ENCODE measurements around the gene EEF1AKMT1. TPM values are rescaled to one million over a fixed set of nuclear protein-coding genes. Genes with fewer than 3 reads are reported as not detected.
"Not testable (repeated sequence)": the region's sequence is repeated elsewhere in the genome, so short reads cannot be mapped to it uniquely, and the experiment has no call there.

The EEF1AKMT1 gene
- total RNA-seq, 1 experiment from 2014 or later = 9.2 TPM

DNA sequence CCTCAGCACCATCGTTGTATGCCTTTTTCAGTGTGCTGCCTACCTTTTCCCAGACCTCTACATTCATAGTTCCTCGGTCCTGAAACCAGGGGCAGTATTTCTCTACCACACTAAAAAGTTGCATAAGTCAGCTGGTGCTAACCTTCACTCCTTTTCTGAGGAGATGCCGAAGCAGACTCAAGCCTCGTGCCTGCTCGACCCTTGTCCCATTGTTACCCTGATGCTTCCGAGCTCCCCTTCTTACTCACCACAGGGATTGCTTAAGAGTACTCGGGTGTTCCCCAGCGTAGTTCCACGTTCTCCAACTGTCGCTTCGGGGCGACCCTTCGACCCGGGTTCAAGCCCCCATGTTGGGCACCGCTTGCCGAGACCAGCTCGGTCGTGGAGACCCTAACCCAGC, 89.2 kb downstream of the EEF1AKMT1 start:
- CTCF ChIA-PET = no interaction called here
- Histone ChIP-seq H3K36me3 (ENCODE audit: insufficient read depth, low read length, poor library complexity, severe bottlenecking) (no peaks in the 10 kb centered on the region), H3K4me1 (ENCODE audit: insufficient read depth, low read length, poor library complexity, severe bottlenecking) (no peaks in the 10 kb centered on the region), H3K27ac (ENCODE audit: low read depth, low read length, poor library complexity, severe bottlenecking) (no peak overlapping the region), H3K9me3 (ENCODE audit: low read depth, low read length, poor library complexity, severe bottlenecking) (no peaks in the 10 kb centered on the region), H3K27me3 (replicated peaks; ENCODE audit: insufficient read depth, low read depth, low read length, poor library complexity) (no peaks in the 10 kb centered on the region), H3K4me3 (ENCODE audit: low read depth, low read length, poor library complexity, severe bottlenecking) (no peak overlapping the region)
- no peak for DNase-seq (ENCODE audit: low spot score)
- intact Hi-C loops (cut with micrococcal nuclease; ENCODE audit: unreplicated experiment) = no loop called here
- no TSS peak for BruUV-seq (replicated peaks)
- no peak for TF ChIP-seq EZH2 (IDR thresholded peaks at IDR 0.05; ENCODE audit: borderline replicate concordance, low read depth, low read length, poor library complexity, severe bottlenecking)
- TF ChIP-seq, protein P1, sequence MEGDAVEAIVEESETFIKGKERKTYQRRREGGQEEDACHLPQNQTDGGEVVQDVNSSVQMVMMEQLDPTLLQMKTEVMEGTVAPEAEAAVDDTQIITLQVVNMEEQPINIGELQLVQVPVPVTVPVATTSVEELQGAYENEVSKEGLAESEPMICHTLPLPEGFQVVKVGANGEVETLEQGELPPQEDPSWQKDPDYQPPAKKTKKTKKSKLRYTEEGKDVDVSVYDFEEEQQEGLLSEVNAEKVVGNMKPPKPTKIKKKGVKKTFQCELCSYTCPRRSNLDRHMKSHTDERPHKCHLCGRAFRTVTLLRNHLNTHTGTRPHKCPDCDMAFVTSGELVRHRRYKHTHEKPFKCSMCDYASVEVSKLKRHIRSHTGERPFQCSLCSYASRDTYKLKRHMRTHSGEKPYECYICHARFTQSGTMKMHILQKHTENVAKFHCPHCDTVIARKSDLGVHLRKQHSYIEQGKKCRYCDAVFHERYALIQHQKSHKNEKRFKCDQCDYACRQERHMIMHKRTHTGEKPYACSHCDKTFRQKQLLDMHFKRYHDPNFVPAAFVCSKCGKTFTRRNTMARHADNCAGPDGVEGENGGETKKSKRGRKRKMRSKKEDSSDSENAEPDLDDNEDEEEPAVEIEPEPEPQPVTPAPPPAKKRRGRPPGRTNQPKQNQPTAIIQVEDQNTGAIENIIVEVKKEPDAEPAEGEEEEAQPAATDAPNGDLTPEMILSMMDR (conservative IDR thresholded peaks at IDR 0.05; ENCODE audit: low read depth, low read length) = no peak
- POLR2A ChIA-PET (ENCODE audit: low non-redundant PET) = no interaction called here

DNA sequence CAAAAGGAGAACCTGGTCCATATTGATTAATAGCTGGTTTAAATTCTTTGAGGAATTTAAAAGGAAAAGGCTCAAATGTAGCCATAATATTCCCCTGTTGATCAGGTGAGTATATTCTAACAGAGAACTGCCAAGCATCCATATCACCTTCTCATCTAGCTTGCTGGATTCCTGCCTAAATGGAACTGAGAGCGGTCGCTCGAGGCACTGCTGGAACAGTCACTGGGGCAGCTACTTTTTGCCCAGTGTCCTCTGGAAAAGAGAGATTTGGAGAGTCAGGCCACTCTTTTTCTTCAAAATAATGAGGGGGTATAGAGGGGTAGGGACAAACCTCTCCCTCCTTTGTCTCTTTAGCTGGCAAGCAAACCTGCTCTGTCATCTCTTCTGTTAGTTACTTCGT, 89.7 kb downstream of the EEF1AKMT1 start:
- DNase-seq (ENCODE audit: low spot score) = no peak
- ChIA-PET CTCF (no interaction called here), POLR2A (ENCODE audit: low non-redundant PET) (interaction anchor here (0.6 kb wide), 1 partner anchor 220 kb away, joined by 5 read pairs; no protein-coding TSS in a partner anchor)
- no peaks in the 10 kb centered on the region for H3K4me1 ChIP-seq (ENCODE audit: insufficient read depth, low read length, poor library complexity, severe bottlenecking)
- no peak overlapping the region for H3K4me3 ChIP-seq (ENCODE audit: low read depth, low read length, poor library complexity, severe bottlenecking)
- H3K36me3 ChIP-seq (ENCODE audit: insufficient read depth, low read length, poor library complexity, severe bottlenecking) = no peaks in the 10 kb centered on the region
- no TSS peak for BruUV-seq (replicated peaks)
- no peaks in the 10 kb centered on the region for H3K27me3 ChIP-seq (replicated peaks; ENCODE audit: insufficient read depth, low read depth, low read length, poor library complexity)
- H3K27ac ChIP-seq (ENCODE audit: low read depth, low read length, poor library complexity, severe bottlenecking) = no peak overlapping the region
- H3K9me3 ChIP-seq (ENCODE audit: low read depth, low read length, poor library complexity, severe bottlenecking) = no peaks in the 10 kb centered on the region
- intact Hi-C loops (cut with micrococcal nuclease; ENCODE audit: unreplicated experiment) = no loop called here
- no peak for TF ChIP-seq EZH2 (IDR thresholded peaks at IDR 0.05; ENCODE audit: borderline replicate concordance, low read depth, low read length, poor library complexity, severe bottlenecking)
- TF ChIP-seq, protein P1 (conservative IDR thresholded peaks at IDR 0.05; ENCODE audit: low read depth, low read length) = no peak

DNA sequence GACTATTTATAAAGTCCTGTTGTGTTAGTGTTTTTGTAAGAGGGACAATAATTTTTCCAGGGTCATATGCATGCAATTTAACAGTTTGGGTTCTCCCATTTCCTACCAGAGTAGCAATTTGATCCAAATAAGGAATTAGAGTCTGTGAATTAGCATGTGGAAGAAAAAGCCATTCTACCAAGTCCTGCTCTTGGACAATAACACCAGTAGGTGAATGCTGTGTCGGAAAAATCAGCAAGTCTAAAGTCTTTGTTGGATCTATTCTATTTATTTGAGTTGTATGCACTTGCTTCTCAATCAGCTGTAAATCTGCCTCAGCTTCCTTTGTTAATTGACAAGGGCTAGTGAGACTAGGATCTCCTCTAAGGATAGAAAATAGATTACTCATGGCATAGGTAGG, 91.7 kb downstream of the EEF1AKMT1 start:
- no peak for DNase-seq (ENCODE audit: low spot score)
- no peaks in the 10 kb centered on the region for H3K4me1 ChIP-seq (ENCODE audit: insufficient read depth, low read length, poor library complexity, severe bottlenecking)
- POLR2A ChIA-PET (ENCODE audit: low non-redundant PET) = no interaction called here
- intact Hi-C loops (cut with micrococcal nuclease; ENCODE audit: unreplicated experiment) = no loop called here
- no peaks in the 10 kb centered on the region for H3K36me3 ChIP-seq (ENCODE audit: insufficient read depth, low read length, poor library complexity, severe bottlenecking)
- H3K4me3 ChIP-seq (ENCODE audit: low read depth, low read length, poor library complexity, severe bottlenecking) = no peak overlapping the region
- H3K27ac ChIP-seq (ENCODE audit: low read depth, low read length, poor library complexity, severe bottlenecking) = no peak overlapping the region
- H3K9me3 ChIP-seq (ENCODE audit: low read depth, low read length, poor library complexity, severe bottlenecking) = no peaks in the 10 kb centered on the region
- CTCF ChIA-PET = no interaction called here
- no TSS peak for BruUV-seq (replicated peaks)
- H3K27me3 ChIP-seq (replicated peaks; ENCODE audit: insufficient read depth, low read depth, low read length, poor library complexity) = no peaks in the 10 kb centered on the region
- TF ChIP-seq, protein P1 (conservative IDR thresholded peaks at IDR 0.05; ENCODE audit: low read depth, low read length) = no peak

- H3K4me1 ChIP-seq (ENCODE audit: insufficient read depth, low read length, poor library complexity, severe bottlenecking); CTCF ChIA-PET; intact Hi-C loops (cut with micrococcal nuclease; ENCODE audit: unreplicated experiment); H3K27ac ChIP-seq (ENCODE audit: low read depth, low read length, poor library complexity, severe bottlenecking); H3K27me3 ChIP-seq (replicated peaks; ENCODE audit: insufficient read depth, low read depth, low read length, poor library complexity); DNase-seq (ENCODE audit: low spot score); POLR2A ChIA-PET (ENCODE audit: low non-redundant PET); H3K9me3 ChIP-seq (ENCODE audit: low read depth, low read length, poor library complexity, severe bottlenecking); H3K4me3 ChIP-seq (ENCODE audit: low read depth, low read length, poor library complexity, severe bottlenecking); H3K36me3 ChIP-seq (ENCODE audit: insufficient read depth, low read length, poor library complexity, severe bottlenecking); BruUV-seq (replicated peaks): not testable (repeated sequence)
Measured at GRCh38 chr13:20681481-20681880, 92.3 kb downstream of the EEF1AKMT1 start.

Measured in A673 (cell line).